Duodenal mucosa (tissue), 2 donors: ENCODE results near the gene SHKBP1.
"Not testable (repeated sequence)": the region's sequence is repeated elsewhere in the genome, so short reads cannot be mapped to it uniquely, and the experiment has no call there.

Experiments used
- H3K27ac ChIP-seq: one replicate; pipeline ENCODE4 v1.7.0; 2013; ENCODE audit warnings: low read depth, low read length
- H3K27me3 ChIP-seq, 2 donors: one replicate each; pipeline ENCODE4 v1.7.0; 2013; ENCODE audit warnings: low read length in 2 of 2, control low read depth in 1 of 2; ENCODE audit not compliant: insufficient read depth in 2 of 2, control insufficient read depth in 1 of 2
- H3K36me3 ChIP-seq, 2 donors: one replicate each; pipeline ENCODE4 v1.7.0; 2013; ENCODE audit warnings: low read length in 2 of 2, control low read depth in 1 of 2; ENCODE audit not compliant: insufficient read depth in 2 of 2, control insufficient read depth in 1 of 2
- H3K4me1 ChIP-seq, 2 donors: one replicate each; pipeline ENCODE4 v1.7.0; 2013; ENCODE audit warnings: low read length in 2 of 2, control low read depth in 1 of 2; ENCODE audit not compliant: insufficient read depth in 2 of 2, control insufficient read depth in 1 of 2
- H3K4me3 ChIP-seq, 2 donors: one replicate each; pipeline ENCODE4 v1.7.0; 2013; ENCODE audit warnings: low read length in 2 of 2, low read depth in 1 of 2
- H3K9ac ChIP-seq, 2 donors: one replicate each; pipeline ENCODE4 v1.7.0; 2013; ENCODE audit warnings: low read length in 2 of 2, low read depth in 1 of 2
- H3K9me3 ChIP-seq, 2 donors: one replicate each; pipeline ENCODE4 v1.7.0; 2013; ENCODE audit warnings: low read length in 2 of 2, control low read depth in 1 of 2; ENCODE audit not compliant: control insufficient read depth in 1 of 2

SHKBP1 gene

GRCh38 chr19:40623403-40624251, 47.0 kb downstream of the SHKBP1 start:
- no peaks in the 10 kb centered on the region for H3K9me3 ChIP-seq
- no peaks in the 10 kb centered on the region for H3K4me1 ChIP-seq
- H3K27me3 ChIP-seq, result no peaks in the 10 kb centered on the region
- no peak overlapping the region for H3K4me3 ChIP-seq
- H3K9ac ChIP-seq, result no peak overlapping the region
- peaks cover 26 to 69% of the 10 kb centered on the region in 2 donors for H3K36me3 ChIP-seq
- H3K27ac ChIP-seq, result no peak overlapping the region

GRCh38 chr19:40624369-40625153, 47.9 kb downstream of the SHKBP1 start:
- not testable (repeated sequence) for H3K4me1 ChIP-seq, H3K27me3 ChIP-seq, H3K9me3 ChIP-seq, H3K27ac ChIP-seq, H3K9ac ChIP-seq, H3K4me3 ChIP-seq
- peaks cover 20 to 66% of the 10 kb centered on the region in 2 donors for H3K36me3 ChIP-seq

- Histone ChIP-seq H3K36me3 (peaks cover 15 to 64% of the 10 kb centered on the region in 2 donors), H3K4me1 (no peaks in the 10 kb centered on the region), H3K9me3 (no peaks in the 10 kb centered on the region), H3K27me3 (no peaks in the 10 kb centered on the region), H3K9ac (no peak overlapping the region), H3K4me3 (no peak overlapping the region), H3K27ac (no peak overlapping the region)
Observed at GRCh38 chr19:40625406-40626120, 48.9 kb downstream of the SHKBP1 start.

GRCh38 chr19:40626918-40627317, 50.2 kb downstream of the SHKBP1 start:
- Histone ChIP-seq H3K9me3 (no peaks in the 10 kb centered on the region), H3K4me3 (no peak overlapping the region), H3K27ac (no peak overlapping the region), H3K27me3 (no peaks in the 10 kb centered on the region), H3K4me1 (no peaks in the 10 kb centered on the region), H3K36me3 (peaks cover 10 to 55% of the 10 kb centered on the region in 2 donors), H3K9ac (no peak overlapping the region)

- H3K9ac ChIP-seq, result no peak overlapping the region
- H3K27me3 ChIP-seq, result no peaks in the 10 kb centered on the region
- H3K27ac ChIP-seq, result no peak overlapping the region
- H3K9me3 ChIP-seq, result no peaks in the 10 kb centered on the region
- H3K4me1 ChIP-seq, result no peaks in the 10 kb centered on the region
- peaks cover 10 to 47% of the 10 kb centered on the region in 2 donors for H3K36me3 ChIP-seq
- no peak overlapping the region for H3K4me3 ChIP-seq
Observed at GRCh38 chr19:40627486-40628279, 51.0 kb downstream of the SHKBP1 start.

GRCh38 chr19:40629346-40629745, 52.7 kb downstream of the SHKBP1 start:
- no peak overlapping the region for H3K9ac ChIP-seq
- peaks cover 6 to 7% of the 10 kb centered on the region in 2 donors for H3K4me1 ChIP-seq
- peaks cover 5 to 32% of the 10 kb centered on the region in 2 donors for H3K36me3 ChIP-seq
- H3K27ac ChIP-seq, result no peak overlapping the region
- H3K9me3 ChIP-seq, result no peaks in the 10 kb centered on the region
- no peak overlapping the region for H3K4me3 ChIP-seq
- no peaks in the 10 kb centered on the region for H3K27me3 ChIP-seq

- Histone ChIP-seq H3K9me3 (no peaks in the 10 kb centered on the region), H3K27ac (no peak overlapping the region), H3K9ac (no peak overlapping the region), H3K27me3 (no peaks in the 10 kb centered on the region), H3K4me3 (no peak overlapping the region), H3K36me3 (peaks cover 5 to 27% of the 10 kb centered on the region in 2 donors), H3K4me1 (peaks cover 7 to 8% of the 10 kb centered on the region in 2 donors)
Observed at GRCh38 chr19:40630571-40631160, 54.0 kb downstream of the SHKBP1 start.

- H3K27me3 ChIP-seq, result no peaks in the 10 kb centered on the region
- no peak overlapping the region for H3K9ac ChIP-seq
- peaks cover 0 to 16% of the 10 kb centered on the region in 2 donors for H3K36me3 ChIP-seq
- no peak overlapping the region for H3K27ac ChIP-seq
- no peaks in the 10 kb centered on the region for H3K9me3 ChIP-seq
- no peak overlapping the region for H3K4me3 ChIP-seq
- H3K4me1 ChIP-seq, result peaks cover 7 to 8% of the 10 kb centered on the region in 2 donors
Observed at GRCh38 chr19:40632311-40633036, 55.8 kb downstream of the SHKBP1 start.

- no peak overlapping the region for H3K27ac ChIP-seq
- H3K9ac ChIP-seq, result no peak overlapping the region
- H3K9me3 ChIP-seq, result no peaks in the 10 kb centered on the region
Observed at GRCh38 chr19:40633207-40633606, 56.5 kb downstream of the SHKBP1 start.

More at GRCh38 chr19:40633207-40633606, 56.5 kb downstream of the SHKBP1 start:
- Histone ChIP-seq H3K4me1 (peaks cover 7 to 8% of the 10 kb centered on the region in 2 donors), H3K27me3 (no peaks in the 10 kb centered on the region), H3K4me3 (no peak overlapping the region), H3K36me3 (peaks cover 0 to 11% of the 10 kb centered on the region in 2 donors)
